ENCODE results near the gene HLA-DQA1. TPM values are rescaled to one million over a fixed set of nuclear protein-coding genes. Genes with fewer than 3 reads are reported as not detected.

HLA-DQA1 gene
- total and polyA plus RNA-seq, 4 donors: 2.1 to 19.9 (median 9.3) TPM

DNA sequence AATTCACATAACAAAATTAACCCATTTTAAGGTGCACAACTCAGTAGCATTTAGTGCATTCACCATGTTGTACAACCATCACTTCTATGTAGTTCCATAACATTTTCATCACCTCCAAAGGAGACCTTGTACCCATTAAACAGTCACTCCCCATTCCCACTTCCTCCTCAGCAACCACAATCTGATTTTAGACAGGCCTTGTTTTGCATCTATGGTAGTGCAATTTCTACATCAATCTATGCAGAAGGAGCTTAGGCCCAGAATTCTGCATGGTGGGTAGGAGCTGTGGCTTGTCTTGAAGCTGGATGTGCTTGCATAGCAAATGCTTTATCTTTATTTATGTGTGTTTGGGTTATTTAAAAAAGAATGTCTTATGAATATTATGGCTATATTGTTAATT, 13.5 kb upstream of the HLA-DQA1 start (continued):
- TF ChIP-seq, protein P1, sequence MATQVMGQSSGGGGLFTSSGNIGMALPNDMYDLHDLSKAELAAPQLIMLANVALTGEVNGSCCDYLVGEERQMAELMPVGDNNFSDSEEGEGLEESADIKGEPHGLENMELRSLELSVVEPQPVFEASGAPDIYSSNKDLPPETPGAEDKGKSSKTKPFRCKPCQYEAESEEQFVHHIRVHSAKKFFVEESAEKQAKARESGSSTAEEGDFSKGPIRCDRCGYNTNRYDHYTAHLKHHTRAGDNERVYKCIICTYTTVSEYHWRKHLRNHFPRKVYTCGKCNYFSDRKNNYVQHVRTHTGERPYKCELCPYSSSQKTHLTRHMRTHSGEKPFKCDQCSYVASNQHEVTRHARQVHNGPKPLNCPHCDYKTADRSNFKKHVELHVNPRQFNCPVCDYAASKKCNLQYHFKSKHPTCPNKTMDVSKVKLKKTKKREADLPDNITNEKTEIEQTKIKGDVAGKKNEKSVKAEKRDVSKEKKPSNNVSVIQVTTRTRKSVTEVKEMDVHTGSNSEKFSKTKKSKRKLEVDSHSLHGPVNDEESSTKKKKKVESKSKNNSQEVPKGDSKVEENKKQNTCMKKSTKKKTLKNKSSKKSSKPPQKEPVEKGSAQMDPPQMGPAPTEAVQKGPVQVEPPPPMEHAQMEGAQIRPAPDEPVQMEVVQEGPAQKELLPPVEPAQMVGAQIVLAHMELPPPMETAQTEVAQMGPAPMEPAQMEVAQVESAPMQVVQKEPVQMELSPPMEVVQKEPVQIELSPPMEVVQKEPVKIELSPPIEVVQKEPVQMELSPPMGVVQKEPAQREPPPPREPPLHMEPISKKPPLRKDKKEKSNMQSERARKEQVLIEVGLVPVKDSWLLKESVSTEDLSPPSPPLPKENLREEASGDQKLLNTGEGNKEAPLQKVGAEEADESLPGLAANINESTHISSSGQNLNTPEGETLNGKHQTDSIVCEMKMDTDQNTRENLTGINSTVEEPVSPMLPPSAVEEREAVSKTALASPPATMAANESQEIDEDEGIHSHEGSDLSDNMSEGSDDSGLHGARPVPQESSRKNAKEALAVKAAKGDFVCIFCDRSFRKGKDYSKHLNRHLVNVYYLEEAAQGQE (IDR thresholded peaks at IDR 0.05): no peak
- TF ChIP-seq GABPA (IDR thresholded peaks at IDR 0.05 in 1 of 2, conservative IDR thresholded peaks at IDR 0.05 in 1 of 2) (no peak), FOXA1 (IDR thresholded peaks at IDR 0.05) (no peak)
- TF ChIP-seq, protein P2, sequence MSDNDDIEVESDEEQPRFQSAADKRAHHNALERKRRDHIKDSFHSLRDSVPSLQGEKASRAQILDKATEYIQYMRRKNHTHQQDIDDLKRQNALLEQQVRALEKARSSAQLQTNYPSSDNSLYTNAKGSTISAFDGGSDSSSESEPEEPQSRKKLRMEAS (IDR thresholded peaks at IDR 0.05): no peak

DNA sequence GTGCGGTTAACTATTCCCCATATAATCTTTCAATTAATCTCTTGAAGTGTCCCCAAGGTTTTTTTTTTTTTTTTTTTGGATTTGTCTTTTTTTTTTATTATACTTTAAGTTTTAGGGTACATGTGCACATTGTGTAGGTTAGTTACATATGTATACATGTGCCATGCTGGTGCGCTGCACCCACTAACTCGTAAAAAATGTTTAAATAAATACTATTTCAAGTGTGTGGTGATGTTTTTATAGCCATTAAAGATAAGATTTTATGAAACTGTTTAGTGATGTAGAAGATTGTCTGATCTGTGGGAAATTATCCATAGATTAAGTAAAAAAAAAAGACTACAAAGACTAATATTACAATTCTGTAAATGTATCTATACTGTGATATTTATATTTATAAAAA, 12.6 kb upstream of the HLA-DQA1 start:
- WGBS: 0% methylated on average over 1 of the region's 3 CpGs
- no peaks in the 10 kb centered on the region for H3K36me3 ChIP-seq (ENCODE audit: control insufficient read depth in 4 of 4, insufficient read depth in 3 of 4, low read depth in 1 of 4, low read length in 3 of 4)
- no peak overlapping the region for H3K4me3 ChIP-seq (ENCODE audit: low read depth in 1 of 3, low read length in 3 of 3)
- TF ChIP-seq RXRA (IDR thresholded peaks at IDR 0.05): no peak
- TF ChIP-seq, protein P2 (IDR thresholded peaks at IDR 0.05): no peak
- no peak for TF ChIP-seq TAF1 (conservative IDR thresholded peaks at IDR 0.05)
- TF ChIP-seq JUND (IDR thresholded peaks at IDR 0.05): no peak
- no peaks in the 10 kb centered on the region for H3K4me1 ChIP-seq (ENCODE audit: control insufficient read depth in 4 of 4, insufficient read depth in 4 of 4, low read length in 3 of 4)
- H3K9ac ChIP-seq (ENCODE audit: low read depth in 1 of 2, low read length in 2 of 2): no peak overlapping the region
- no peak for DNase-seq (ENCODE audit: low spot score)
- H3K9me3 ChIP-seq (ENCODE audit: control insufficient read depth in 4 of 4, low read length in 3 of 4): no peaks in the 10 kb centered on the region
- no peaks in the 10 kb centered on the region for H3K27me3 ChIP-seq (ENCODE audit: control insufficient read depth in 4 of 4, insufficient read depth in 4 of 4, low read length in 3 of 4)
- H3K27ac ChIP-seq (ENCODE audit: low read depth in 1 of 2, low read length in 2 of 2): no peak overlapping the region

DNA sequence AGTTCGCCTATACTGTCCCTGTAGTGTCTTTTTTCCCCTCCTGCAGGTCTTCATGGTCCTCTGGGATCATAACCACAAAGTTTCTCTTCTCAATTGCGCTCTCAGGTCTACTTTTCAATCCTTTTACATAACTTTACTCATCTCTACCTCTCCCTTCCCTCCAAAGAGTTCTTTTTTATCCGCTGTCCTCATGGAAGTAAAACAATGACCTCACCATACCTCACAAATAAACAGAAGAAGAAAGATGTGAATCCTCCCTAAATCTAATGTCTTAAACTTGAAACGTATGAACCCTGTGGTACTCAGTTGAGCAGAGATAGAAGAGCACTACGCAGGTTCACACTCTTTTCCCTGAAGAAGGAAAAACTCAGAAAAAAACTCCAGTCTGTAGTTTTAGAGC, 12.1 kb upstream of the HLA-DQA1 start:
- TF ChIP-seq HNF4G (IDR thresholded peaks at IDR 0.05): no peak
- TF ChIP-seq, protein P1 (IDR thresholded peaks at IDR 0.05): no peak
- no peak for TF ChIP-seq YY1 (IDR thresholded peaks at IDR 0.05)
- TF ChIP-seq RAD21 (IDR thresholded peaks at IDR 0.05): no peak
- TF ChIP-seq, protein P3, sequence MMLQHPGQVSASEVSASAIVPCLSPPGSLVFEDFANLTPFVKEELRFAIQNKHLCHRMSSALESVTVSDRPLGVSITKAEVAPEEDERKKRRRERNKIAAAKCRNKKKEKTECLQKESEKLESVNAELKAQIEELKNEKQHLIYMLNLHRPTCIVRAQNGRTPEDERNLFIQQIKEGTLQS (IDR thresholded peaks at IDR 0.05): no peak
- TF ChIP-seq, protein P4, sequence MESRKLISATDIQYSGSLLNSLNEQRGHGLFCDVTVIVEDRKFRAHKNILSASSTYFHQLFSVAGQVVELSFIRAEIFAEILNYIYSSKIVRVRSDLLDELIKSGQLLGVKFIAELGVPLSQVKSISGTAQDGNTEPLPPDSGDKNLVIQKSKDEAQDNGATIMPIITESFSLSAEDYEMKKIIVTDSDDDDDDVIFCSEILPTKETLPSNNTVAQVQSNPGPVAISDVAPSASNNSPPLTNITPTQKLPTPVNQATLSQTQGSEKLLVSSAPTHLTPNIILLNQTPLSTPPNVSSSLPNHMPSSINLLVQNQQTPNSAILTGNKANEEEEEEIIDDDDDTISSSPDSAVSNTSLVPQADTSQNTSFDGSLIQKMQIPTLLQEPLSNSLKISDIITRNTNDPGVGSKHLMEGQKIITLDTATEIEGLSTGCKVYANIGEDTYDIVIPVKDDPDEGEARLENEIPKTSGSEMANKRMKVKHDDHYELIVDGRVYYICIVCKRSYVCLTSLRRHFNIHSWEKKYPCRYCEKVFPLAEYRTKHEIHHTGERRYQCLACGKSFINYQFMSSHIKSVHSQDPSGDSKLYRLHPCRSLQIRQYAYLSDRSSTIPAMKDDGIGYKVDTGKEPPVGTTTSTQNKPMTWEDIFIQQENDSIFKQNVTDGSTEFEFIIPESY (IDR thresholded peaks at IDR 0.05): no peak
- no peak for TF ChIP-seq HNF4A (conservative IDR thresholded peaks at IDR 0.05)
- TF ChIP-seq, protein P5, sequence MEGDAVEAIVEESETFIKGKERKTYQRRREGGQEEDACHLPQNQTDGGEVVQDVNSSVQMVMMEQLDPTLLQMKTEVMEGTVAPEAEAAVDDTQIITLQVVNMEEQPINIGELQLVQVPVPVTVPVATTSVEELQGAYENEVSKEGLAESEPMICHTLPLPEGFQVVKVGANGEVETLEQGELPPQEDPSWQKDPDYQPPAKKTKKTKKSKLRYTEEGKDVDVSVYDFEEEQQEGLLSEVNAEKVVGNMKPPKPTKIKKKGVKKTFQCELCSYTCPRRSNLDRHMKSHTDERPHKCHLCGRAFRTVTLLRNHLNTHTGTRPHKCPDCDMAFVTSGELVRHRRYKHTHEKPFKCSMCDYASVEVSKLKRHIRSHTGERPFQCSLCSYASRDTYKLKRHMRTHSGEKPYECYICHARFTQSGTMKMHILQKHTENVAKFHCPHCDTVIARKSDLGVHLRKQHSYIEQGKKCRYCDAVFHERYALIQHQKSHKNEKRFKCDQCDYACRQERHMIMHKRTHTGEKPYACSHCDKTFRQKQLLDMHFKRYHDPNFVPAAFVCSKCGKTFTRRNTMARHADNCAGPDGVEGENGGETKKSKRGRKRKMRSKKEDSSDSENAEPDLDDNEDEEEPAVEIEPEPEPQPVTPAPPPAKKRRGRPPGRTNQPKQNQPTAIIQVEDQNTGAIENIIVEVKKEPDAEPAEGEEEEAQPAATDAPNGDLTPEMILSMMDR (IDR thresholded peaks at IDR 0.05; ENCODE audit: low read depth, low read length, missing input control): no peak
- TF ChIP-seq GABPA (IDR thresholded peaks at IDR 0.05 in 1 of 2, conservative IDR thresholded peaks at IDR 0.05 in 1 of 2): no peak
- TF ChIP-seq SP1 (IDR thresholded peaks at IDR 0.05): no peak
- no peak for TF ChIP-seq FOXA2 (IDR thresholded peaks at IDR 0.05)
- no peak for TF ChIP-seq FOXA1 (IDR thresholded peaks at IDR 0.05)
- TF ChIP-seq JUND (IDR thresholded peaks at IDR 0.05): no peak
- TF ChIP-seq, protein P2 (IDR thresholded peaks at IDR 0.05): no peak
- TF ChIP-seq EGR1 (IDR thresholded peaks at IDR 0.05; ENCODE audit: low read depth in 2 of 2): no peak
- TF ChIP-seq NR2F2 (IDR thresholded peaks at IDR 0.05): no peak
- TF ChIP-seq RXRA (IDR thresholded peaks at IDR 0.05): no peak
- no peaks in the 10 kb centered on the region for H3K9me3 ChIP-seq (ENCODE audit: control insufficient read depth in 4 of 4, low read length in 3 of 4)
- DNase-seq (ENCODE audit: low spot score): no peak
- H3K36me3 ChIP-seq (ENCODE audit: control insufficient read depth in 4 of 4, insufficient read depth in 3 of 4, low read depth in 1 of 4, low read length in 3 of 4): no peaks in the 10 kb centered on the region
- H3K4me3 ChIP-seq (ENCODE audit: low read depth in 1 of 3, low read length in 3 of 3): no peak overlapping the region
- no peaks in the 10 kb centered on the region for H3K27me3 ChIP-seq (ENCODE audit: control insufficient read depth in 4 of 4, insufficient read depth in 4 of 4, low read length in 3 of 4)
- no peak overlapping the region for H3K9ac ChIP-seq (ENCODE audit: low read depth in 1 of 2, low read length in 2 of 2)
- no peaks in the 10 kb centered on the region for H3K4me1 ChIP-seq (ENCODE audit: control insufficient read depth in 4 of 4, insufficient read depth in 4 of 4, low read length in 3 of 4)
- WGBS: 20% methylated on average over 5 of the region's 5 CpGs
- no peak overlapping the region for H3K27ac ChIP-seq (ENCODE audit: low read depth in 1 of 2, low read length in 2 of 2)

Measured in liver (tissue), 9 donors.